Measurements from ENCODE around the gene AMDHD2.

AMDHD2 gene

GRCh38 chr16:2500430-2500917 is 19.7 kb upstream of the AMDHD2 start:
- DNase-seq, result no peak

GRCh38 chr16:2500918-2501750 is 19.0 kb upstream of the AMDHD2 start:
- DNase-seq, result peak; percentile 84

GRCh38 chr16:2501946-2502895 is 17.9 kb upstream of the AMDHD2 start:
- DNase-seq, result no peak

DNA sequence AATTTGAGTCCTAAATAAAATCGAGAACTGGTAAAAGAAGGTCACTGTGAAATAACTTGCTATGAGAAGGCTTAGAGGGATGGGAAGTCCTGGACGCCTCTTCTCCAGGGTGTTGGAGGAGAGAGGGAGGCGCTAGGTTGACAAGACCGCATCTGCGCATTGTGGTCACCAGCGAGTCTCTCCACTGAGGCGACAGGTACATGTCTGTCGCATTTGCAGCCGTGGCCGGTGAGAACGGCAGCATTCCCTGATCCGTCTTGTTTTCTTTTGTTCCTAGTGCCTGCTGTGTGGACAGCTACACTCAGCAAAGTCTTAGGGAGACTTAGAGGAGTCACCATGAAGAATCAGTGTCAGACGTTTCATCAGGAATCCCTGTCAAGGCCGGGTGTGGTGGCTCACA is 14.5 kb upstream of the AMDHD2 start:
- no peak for DNase-seq

- DNase-seq, result no peak
These were observed 13.0 kb upstream of the AMDHD2 start for GRCh38 chr16:2507052-2507659.

DNA sequence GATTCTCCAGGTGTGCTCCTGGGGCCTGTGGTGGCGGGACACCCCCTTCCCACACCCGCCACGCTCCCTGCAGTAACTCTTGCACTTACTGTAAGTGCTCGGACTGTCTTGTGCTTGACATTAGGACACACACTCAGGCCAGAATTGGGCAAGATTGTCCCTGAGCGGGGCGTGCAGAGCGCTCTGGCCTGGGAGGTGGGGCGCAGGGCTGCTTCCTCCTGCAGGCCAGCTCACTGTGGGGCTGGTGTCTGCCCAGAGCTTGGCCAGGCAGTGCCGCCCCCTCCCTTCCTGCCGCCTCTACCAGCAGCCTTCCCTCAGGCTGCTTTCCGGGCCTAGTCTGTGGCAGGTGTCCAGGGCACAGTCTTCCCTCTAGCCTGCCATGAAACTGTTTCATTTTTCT is 12.5 kb upstream of the AMDHD2 start:
- DNase-seq, result no peak

DNA sequence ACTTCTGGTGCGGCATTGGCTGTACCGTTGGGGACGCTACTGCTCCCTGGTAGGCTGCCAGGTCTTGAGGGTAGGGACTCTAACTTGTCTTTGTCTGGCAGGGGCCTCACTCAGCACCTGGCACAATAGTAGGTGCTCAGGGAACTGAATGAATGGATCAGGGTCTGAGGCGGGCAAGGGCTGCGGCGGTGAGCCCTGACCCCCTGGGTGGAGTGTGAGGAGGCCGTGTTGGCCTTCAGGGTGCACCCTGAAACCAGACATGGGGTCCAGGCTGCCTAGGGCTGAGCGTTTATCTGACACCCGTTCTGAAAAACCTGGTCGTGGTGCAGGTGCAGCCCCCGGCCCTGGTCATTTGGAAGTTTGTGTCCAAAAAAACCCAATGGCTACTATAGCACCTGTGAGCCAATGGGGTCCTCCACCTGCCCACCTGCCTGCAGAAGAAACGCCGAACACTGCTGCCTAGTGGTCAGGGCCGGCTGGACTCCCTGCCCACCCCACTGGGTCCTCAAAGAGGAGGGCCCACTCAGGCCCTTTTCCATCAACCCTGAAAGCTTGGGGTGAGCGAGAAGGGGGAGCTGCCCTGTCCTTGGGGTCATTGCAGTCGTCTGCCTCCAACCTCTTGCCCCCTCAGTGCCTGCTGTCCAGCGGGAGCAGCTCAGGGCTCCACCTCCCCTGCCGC is 11.3 kb upstream of the AMDHD2 start:
- no peak for DNase-seq

DNA sequence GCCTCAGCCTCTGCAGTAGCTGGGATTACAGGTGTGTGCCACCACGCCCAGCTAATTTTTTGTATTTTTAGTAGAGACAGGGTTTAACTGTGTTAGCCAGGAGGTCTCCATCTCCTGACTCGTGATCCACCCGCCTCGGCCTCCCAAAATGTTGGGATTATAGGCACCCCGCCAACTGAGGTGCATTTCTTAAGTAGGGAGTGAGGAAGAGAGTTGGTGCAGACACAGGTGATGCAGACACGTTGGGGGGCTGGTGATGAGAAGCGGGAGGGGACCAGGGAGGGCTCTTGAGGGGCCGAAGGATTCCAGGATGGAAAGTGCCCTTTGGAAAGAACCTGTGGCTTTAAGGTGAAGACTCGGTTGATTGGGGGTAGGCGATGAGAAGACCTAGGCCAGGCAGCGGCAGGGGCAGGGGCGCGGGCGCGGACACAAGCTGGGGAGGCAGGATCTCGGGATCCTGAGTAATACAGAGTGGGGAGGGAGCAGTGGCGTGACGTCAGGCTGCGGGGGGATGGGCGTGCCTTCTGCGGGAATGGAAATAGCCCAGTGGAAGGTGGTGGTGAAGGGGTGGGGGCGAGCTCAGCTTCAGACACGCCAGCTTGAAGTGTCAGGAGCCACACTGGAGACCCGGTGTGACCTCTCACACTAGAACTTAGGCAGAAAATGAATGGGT is 8.9 kb upstream of the AMDHD2 start:
- DNase-seq, result no peak

- no peak for DNase-seq
These were observed 8.0 kb upstream of the AMDHD2 start for GRCh38 chr16:2511996-2512734.

DNA sequence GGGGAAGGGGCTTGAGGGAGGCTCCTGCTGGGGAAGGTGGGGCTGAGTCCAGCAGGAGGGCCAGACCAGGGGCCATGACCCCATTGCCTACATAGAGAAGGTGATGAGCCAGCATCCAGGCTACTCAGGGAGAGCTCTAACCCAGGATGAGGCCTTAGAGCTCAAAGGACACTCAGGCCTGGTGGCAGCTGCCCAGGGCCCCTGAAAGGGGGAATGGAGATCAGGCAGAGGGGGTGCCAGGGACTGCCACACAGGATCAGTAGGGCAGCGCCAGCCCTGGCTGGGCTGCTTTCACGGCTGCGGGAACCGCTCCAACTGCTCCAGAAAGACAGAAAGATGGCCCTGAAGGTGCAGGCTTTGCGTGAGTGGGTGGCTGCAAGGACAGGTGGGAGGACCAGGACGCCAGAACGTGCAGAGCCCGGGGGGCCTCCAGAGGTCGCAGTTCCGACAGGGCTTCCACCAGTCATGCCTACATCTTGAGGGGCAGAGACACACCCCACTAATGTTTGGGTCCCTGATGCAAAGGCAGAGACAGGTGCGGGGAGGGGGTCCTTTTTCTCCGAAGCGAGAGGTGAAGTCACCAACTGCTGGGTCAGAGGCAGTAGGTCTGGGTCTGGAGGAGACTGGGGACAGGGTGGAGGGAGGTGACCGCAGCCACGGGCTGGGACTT is 7.3 kb upstream of the AMDHD2 start:
- DNase-seq, result no peak

- peak; percentile 92 for DNase-seq
These were observed 6.5 kb upstream of the AMDHD2 start, which contains the start of gene ATP6V0C for GRCh38 chr16:2513405-2514332. Gene ATP6V0C, plus strand, starts transcription at chr16:2513952. Its CDS starts 152 bp downstream, at chr16:2514104.

GRCh38 chr16:2514333-2515179 is 5.6 kb upstream of the AMDHD2 start:
- DNase-seq, result peak; percentile 46

DNA sequence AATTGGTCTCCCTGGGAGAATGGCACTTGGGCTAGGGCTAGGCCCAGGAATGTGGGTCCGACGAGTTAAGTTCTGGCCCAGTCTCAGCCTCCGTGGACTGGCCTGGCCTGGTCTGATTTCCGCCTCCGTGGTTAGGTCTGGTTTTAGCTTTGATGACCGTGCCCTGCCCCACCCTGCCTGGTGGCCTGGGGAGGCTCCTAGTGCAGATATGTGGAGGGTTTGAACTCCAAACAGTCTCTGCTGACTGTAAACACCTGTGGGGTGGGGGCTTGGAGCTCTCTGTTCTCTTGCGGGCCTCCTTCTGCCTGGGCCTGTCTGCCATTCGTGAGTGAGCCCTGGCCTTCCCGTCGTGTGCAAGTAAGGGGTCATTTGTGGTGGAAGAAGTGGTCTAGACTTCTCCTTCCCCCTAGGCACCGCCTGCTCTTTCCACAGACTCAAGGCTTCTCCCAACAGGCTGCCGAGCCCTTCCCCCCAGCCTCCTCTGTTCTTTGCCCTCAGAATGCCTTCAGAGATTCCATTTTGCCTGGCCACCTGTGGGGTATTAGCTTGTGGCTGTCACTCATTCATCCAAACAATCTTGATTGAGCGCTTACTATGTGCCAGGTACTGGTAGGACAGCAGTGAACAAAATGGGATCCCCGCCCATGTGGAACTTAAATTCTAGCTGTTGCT is 4.9 kb upstream of the AMDHD2 start:
- no peak for DNase-seq

DNA sequence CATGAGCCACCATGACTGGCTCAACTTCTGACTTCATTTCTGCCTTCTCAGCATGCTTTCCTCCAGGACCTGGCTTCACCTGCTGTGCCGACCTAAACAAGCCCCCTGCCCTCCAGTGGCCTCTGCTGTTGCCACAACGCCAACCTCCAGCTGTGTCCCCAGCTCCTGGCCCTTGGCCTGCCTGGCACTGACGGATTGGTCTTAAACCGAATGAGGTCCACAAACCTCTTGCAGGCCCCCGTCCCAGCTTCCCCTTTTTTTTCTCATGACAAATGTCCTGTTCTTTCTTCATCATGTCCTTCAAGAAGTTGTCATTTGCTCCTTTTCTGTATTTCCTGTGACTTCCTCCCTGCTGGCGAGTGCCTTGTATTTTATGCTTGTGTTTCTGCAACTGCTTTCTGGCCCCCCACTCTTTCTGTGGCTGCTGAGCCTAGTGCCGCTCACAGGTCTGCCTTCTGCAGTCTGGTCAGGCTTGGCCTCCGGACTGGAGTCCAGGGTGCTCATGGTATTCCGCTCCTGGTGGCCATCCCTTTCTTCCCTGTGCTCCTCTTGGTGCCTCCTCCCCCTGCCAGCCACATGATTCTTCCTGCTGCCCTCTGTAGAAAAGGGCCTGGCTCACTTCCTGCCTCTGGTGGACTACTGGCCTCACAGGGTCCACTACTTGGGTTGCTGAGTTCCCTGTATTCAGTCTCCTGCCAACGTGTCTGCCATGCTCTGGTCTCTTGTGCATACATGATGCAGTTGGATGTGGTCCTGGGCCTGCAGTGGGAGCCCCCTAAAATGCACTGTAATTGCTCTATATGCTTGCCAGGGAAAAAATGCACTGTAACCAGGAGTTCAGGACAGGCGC is 3.6 kb upstream of the AMDHD2 start:
- DNase-seq, result no peak

- DNase-seq, result no peak
These were observed 2.1 kb upstream of the AMDHD2 start for GRCh38 chr16:2517954-2518605.
